Spleen (tissue), 11 donors: ENCODE results near the gene TSKU. TPM values are rescaled to one million over a fixed set of nuclear protein-coding genes. Genes with fewer than 3 reads are reported as not detected.

Source experiments
- DNase-seq: peaks from one replicate; pipeline ENCODE4 v3.0.0-alpha.2; 2020
- H3K27ac ChIP-seq, 8 donors: fragments of 200-600 bp; sonication (generic) in 7 of 8; 1 replicate in 4 of 8; 2 replicates in 4 of 8; pipeline versions ENCODE4 v1.5.0 to v1.8.0; 2016 to 2021; ENCODE audit warnings: inconsistent platforms in 4 of 8, mild to moderate bottlenecking in 4 of 8, moderate library complexity in 1 of 8
- H3K27me3 ChIP-seq, 7 donors: fragments of 200-600 bp; sonication (generic) in 6 of 7; replicated peaks in 1 of 7; 1 replicate in 4 of 7; 2 replicates in 3 of 7; pipeline versions ENCODE4 v1.5.0 to v1.8.0; 2016 to 2021; ENCODE audit warnings: inconsistent platforms in 3 of 7, mild to moderate bottlenecking in 1 of 7
- H3K36me3 ChIP-seq, 6 donors: fragments of 200-600 bp; sonication (generic) in 5 of 6; 1 replicate in 4 of 6; 2 replicates in 2 of 6; pipeline versions ENCODE4 v1.5.0 to v1.8.0; 2016 to 2021; ENCODE audit warnings: inconsistent platforms in 2 of 6
- H3K4me1 ChIP-seq, 6 donors: fragments of 200-600 bp; sonication (generic) in 5 of 6; 1 replicate in 3 of 6; 2 replicates in 3 of 6; pipeline versions ENCODE4 v1.5.0 to v1.8.0; 2016 to 2021; ENCODE audit warnings: inconsistent platforms in 3 of 6
- H3K4me3 ChIP-seq, 8 donors: fragments of 200-600 bp; sonication (generic) in 7 of 8; 1 replicate in 4 of 8; 2 replicates in 4 of 8; pipeline versions ENCODE4 v1.5.0 to v1.8.0; 2016 to 2021; ENCODE audit warnings: inconsistent platforms in 4 of 8, mild to moderate bottlenecking in 4 of 8, moderate library complexity in 2 of 8
- H3K9me3 ChIP-seq, 8 donors: fragments of 200-600 bp; sonication (generic) in 7 of 8; 1 replicate in 4 of 8; 2 replicates in 4 of 8; pipeline versions ENCODE4 v1.5.0 to v1.8.0; 2016 to 2021; ENCODE audit warnings: inconsistent platforms in 4 of 8
- CTCF ChIP-seq, 11 experiments: fragments of 200-600 bp in 7 of 11; fragments of 450-650 bp in 4 of 11; sonication (generic) in 4 of 11; IDR thresholded peaks in 8 of 11; conservative IDR thresholded peaks in 3 of 11; 1 replicate in 7 of 11; 2 replicates in 4 of 11; pipeline versions ENCODE4 v1.4.0 to v1.8.0; 2016 to 2021; ENCODE audit warnings: antibody characterized with exemption in 11 of 11, inconsistent platforms in 4 of 11, mild to moderate bottlenecking in 1 of 11
- POLR2A ChIP-seq, 3 donors: fragments of 450-650 bp; IDR thresholded peaks; one replicate each; pipeline ENCODE4 v1.5.1; 2017; ENCODE audit warnings: antibody characterized with exemption in 3 of 3, mild to moderate bottlenecking in 1 of 3
- POLR2AphosphoS5 ChIP-seq, 3 donors: sonication (generic); formaldehyde crosslinking; IDR thresholded peaks; one replicate each; pipeline ENCODE4 v1.5.1; 2017; ENCODE audit warnings: antibody characterized with exemption in 3 of 3
- WGBS, 5 donors: extraction: QIAGEN DNeasy Blood & Tissue Kit in 3 of 5; methylation state at CpG; one replicate each; pipeline versions ENCODE4 v1.1.5 to v1.1.7; 2013 to 2018; 5-methylcytosine and 5-hydroxymethylcytosine counted together
- intact Hi-C: fragments of 100-400 bp; cut with DNase I; formaldehyde crosslinking; loops from one replicate; pipeline ENCODE4 v1.15.0; 2023; ENCODE audit warnings: low total_unique reads
- polyA plus RNA-seq, 3 donors: library from polyadenylated mRNA; stranded (reverse); fragments of 200-250 nt; gene quantifications; one replicate each; pipeline ENCODE4 v1.2.1, GENCODE V29; 2013
- total RNA-seq, 7 donors: library from RNA; depleted of rRNA in 3 of 7; stranded (reverse); fragments of >200 nt in 3 of 7; fragmentation: NEBNext Ultra II Directional in 4 of 7; extraction: Animal tissue kit (Norgen Biotek cat#: 25700) in 4 of 7; gene quantifications; one replicate each; pipeline versions ENCODE4 v1.1.0 to v1.2.1, GENCODE V29; 2016 to 2021
- donor health status: healthy with polysubstance abuse.
- donor health status: DM: no; HTN: no; CAD: no; lungs with moderate emphysema.
- donor health status: DM: no; HTN: no; CAD: no.
- donor health status: Bipolar disorder and iron deficiency.
- donor health status: healthy.
- donor health status: DM: no; HTN: no; CAD: no.
- donor health status: DM: yes; HTN: yes; CAD: no.

TSKU gene
- total and polyA plus RNA-seq, 10 donors = 1.1 to 18.6 (median 11.4) TPM

DNA sequence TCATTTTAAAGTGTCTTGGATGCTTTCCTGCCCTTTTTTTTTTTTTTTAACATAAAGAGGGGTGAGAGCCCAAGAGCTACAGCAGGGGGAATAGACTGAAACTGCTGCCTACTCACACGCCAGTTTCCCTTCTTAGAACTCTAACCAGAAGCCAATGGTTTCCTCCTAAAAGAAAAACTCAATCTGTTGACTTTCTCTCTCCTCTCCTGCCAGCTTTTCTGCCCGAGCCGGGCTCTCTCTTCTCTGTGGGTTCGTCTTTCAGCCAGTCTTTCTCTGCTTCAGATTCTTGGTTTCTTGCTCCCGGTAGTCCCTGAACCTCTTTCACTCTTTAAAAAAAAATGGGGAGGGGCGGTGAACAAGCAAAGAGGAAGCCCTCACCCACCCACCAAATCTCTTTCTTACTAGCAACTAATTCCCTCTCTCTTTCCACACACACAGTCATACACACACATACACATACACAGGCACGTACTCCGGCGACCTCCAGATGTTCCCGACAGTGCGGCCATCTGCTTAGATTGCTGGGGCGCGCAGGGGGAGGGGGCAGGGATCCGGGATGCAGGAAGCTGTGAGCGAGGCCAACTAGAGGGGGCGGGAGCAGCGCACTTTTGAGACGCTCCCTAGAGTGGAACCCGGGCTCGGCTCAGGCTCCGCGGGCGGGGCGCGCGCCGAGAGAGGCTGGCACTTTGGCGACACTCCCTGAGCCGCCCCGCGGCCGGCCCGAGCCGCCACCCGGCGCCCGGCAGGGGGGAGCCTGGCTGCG, 444 bp upstream of the TSKU start:
- Histone ChIP-seq H3K27me3 (peaks cover 0 to 75% (median 16%) of the 10 kb centered on the region in 7 donors), H3K36me3 (no peaks in the 10 kb centered on the region), H3K9me3 (peaks cover 0 to 7% (median 2%) of the 10 kb centered on the region in 8 donors), H3K4me3 (peak overlapping the region in 7 of 8 donors; percentile 51 to 82 (median 58)), H3K27ac (peak overlapping the region in 7 of 8 donors; percentile 65 to 88 (median 85)), H3K4me1 (peaks cover 0 to 70% (median 28%) of the 10 kb centered on the region in 6 donors)
- TF ChIP-seq POLR2AphosphoS5 (IDR thresholded peaks at IDR 0.05) (peak; percentile 76 to 85 (median 80)), POLR2A (IDR thresholded peaks at IDR 0.05) (peak in 1 of 3 donors; percentile 26), CTCF (IDR thresholded peaks at IDR 0.05 in 8 of 11, conservative IDR thresholded peaks at IDR 0.05 in 3 of 11) (no peak)
- DNase-seq = peak; percentile 88
- intact Hi-C loops = no loop called here
- 1 to 3% (median 1%) methylated on average over 18 to 38 of the region's 38 CpGs for whole genome bisulfite sequencing, 5 donors

GRCh38 chr11:76783896-76784813, 999 bp downstream of the TSKU start:
- peaks cover 0 to 62% (median 16%) of the 10 kb centered on the region in 7 donors for H3K27me3 ChIP-seq
- intact Hi-C loops = no loop called here
- peaks cover 0 to 71% (median 30%) of the 10 kb centered on the region in 6 donors for H3K4me1 ChIP-seq
- H3K27ac ChIP-seq = peak overlapping the region in 6 of 8 donors; percentile 80 to 88 (median 85)
- WGBS, 5 donors = 6 to 25% (median 8%) methylated on average over 30 to 65 of the region's 65 CpGs
- DNase-seq = peak; percentile 74
- no peaks in the 10 kb centered on the region for H3K9me3 ChIP-seq
- peak overlapping the region; percentile 33 to 82 (median 58) for H3K4me3 ChIP-seq
- TF ChIP-seq CTCF (IDR thresholded peaks at IDR 0.05 in 8 of 11, conservative IDR thresholded peaks at IDR 0.05 in 3 of 11) = no peak
- TF ChIP-seq POLR2A (IDR thresholded peaks at IDR 0.05) = no peak
- peak in 1 of 3 donors; percentile 50 for TF ChIP-seq POLR2AphosphoS5 (IDR thresholded peaks at IDR 0.05)
- no peaks in the 10 kb centered on the region for H3K36me3 ChIP-seq

- WGBS, 5 donors = 77 to 88% (median 85%) methylated on average over 6 of the region's 6 CpGs
- intact Hi-C loops = no loop called here
- Histone ChIP-seq H3K36me3 (no peaks in the 10 kb centered on the region), H3K4me3 (peak overlapping the region in 1 of 8 donors; percentile 74), H3K27me3 (peaks cover 0 to 50% (median 16%) of the 10 kb centered on the region in 7 donors), H3K9me3 (no peaks in the 10 kb centered on the region), H3K4me1 (peaks cover 0 to 71% (median 30%) of the 10 kb centered on the region in 6 donors), H3K27ac (no peak overlapping the region)
- no peak for TF ChIP-seq POLR2AphosphoS5 (IDR thresholded peaks at IDR 0.05)
- TF ChIP-seq CTCF (IDR thresholded peaks at IDR 0.05 in 8 of 11, conservative IDR thresholded peaks at IDR 0.05 in 3 of 11) = no peak
- TF ChIP-seq POLR2A (IDR thresholded peaks at IDR 0.05) = no peak
- peak; percentile 46 for DNase-seq
Measured at GRCh38 chr11:76785513-76785912, 2.4 kb downstream of the TSKU start.
